ENCODE data around the gene ZNF423. TPM values are rescaled to one million over a fixed set of nuclear protein-coding genes. Genes with fewer than 3 reads are reported as not detected.

The ZNF423 gene
- total RNA-seq, 4 donors from 2014 or later = 0.67 to 3.7 (median 2.2) TPM

- intact Hi-C loops (cut with DNase I; ENCODE audit: low total_unique reads) = no loop called here
- peak in 1 of 2 donors; percentile 53 for DNase-seq (ENCODE audit: low spot score in 2 of 2)
- 97 to 98% methylated on average over 4 of the region's 4 CpGs for WGBS, 2 donors
- H3K4me3 ChIP-seq (ENCODE audit: low read depth, poor library complexity, severe bottlenecking) = no peak overlapping the region
- TF ChIP-seq CTCF (IDR thresholded peaks at IDR 0.05) (no peak), POLR2A (IDR thresholded peaks at IDR 0.05) (no peak)
These were observed 233.9 kb downstream of the ZNF423 start for GRCh38 chr16:49622084-49622390.

- H3K4me3 ChIP-seq (ENCODE audit: low read depth, poor library complexity, severe bottlenecking) = no peak overlapping the region
- peak in 1 of 2 donors; percentile 83 for DNase-seq (ENCODE audit: low spot score in 2 of 2)
- intact Hi-C loops (cut with DNase I; ENCODE audit: low total_unique reads) = no loop called here
- no peak for TF ChIP-seq POLR2A (IDR thresholded peaks at IDR 0.05)
- TF ChIP-seq CTCF (IDR thresholded peaks at IDR 0.05) = no peak
- 63 to 88% methylated on average over 13 of the region's 13 CpGs for WGBS, 2 donors
These were observed 234.4 kb downstream of the ZNF423 start for GRCh38 chr16:49621241-49622083.

GRCh38 chr16:49620869-49621240 is 235.1 kb downstream of the ZNF423 start:
- TF ChIP-seq CTCF (IDR thresholded peaks at IDR 0.05) = no peak
- TF ChIP-seq POLR2A (IDR thresholded peaks at IDR 0.05) = no peak
- no peak overlapping the region for H3K4me3 ChIP-seq (ENCODE audit: low read depth, poor library complexity, severe bottlenecking)
- no peak for DNase-seq (ENCODE audit: low spot score in 2 of 2)
- intact Hi-C loops (cut with DNase I; ENCODE audit: low total_unique reads) = no loop called here
- WGBS, 2 donors = 54 to 72% methylated on average over 6 of the region's 6 CpGs

- intact Hi-C loops (cut with DNase I; ENCODE audit: low total_unique reads) = no loop called here
- WGBS, 2 donors = 75 to 79% methylated on average over 5 to 11 of the region's 11 CpGs
- TF ChIP-seq POLR2A (IDR thresholded peaks at IDR 0.05) = no peak
- no peak for TF ChIP-seq CTCF (IDR thresholded peaks at IDR 0.05)
- peak; percentile 39 to 91 for DNase-seq (ENCODE audit: low spot score in 2 of 2)
- no peak overlapping the region for H3K4me3 ChIP-seq (ENCODE audit: low read depth, poor library complexity, severe bottlenecking)
These were observed 235.6 kb downstream of the ZNF423 start for GRCh38 chr16:49620158-49620868.

GRCh38 chr16:49619811-49620157 is 236.1 kb downstream of the ZNF423 start:
- TF ChIP-seq POLR2A (IDR thresholded peaks at IDR 0.05) (no peak), CTCF (IDR thresholded peaks at IDR 0.05) (no peak)
- WGBS, 2 donors = 72 to 77% methylated on average over 2 of the region's 2 CpGs
- no peak overlapping the region for H3K4me3 ChIP-seq (ENCODE audit: low read depth, poor library complexity, severe bottlenecking)
- intact Hi-C loops (cut with DNase I; ENCODE audit: low total_unique reads) = no loop called here
- DNase-seq (ENCODE audit: low spot score in 2 of 2) = peak in 1 of 2 donors; percentile 58

Measured in lower leg skin (tissue), 4 donors.